K562 (cell line): Measurements from ENCODE around the gene ASF1B. TPM values are rescaled to one million over a fixed set of nuclear protein-coding genes. Genes with fewer than 3 reads are reported as not detected.

Source experiments
- BCOR ChIP-seq: fragments of 450-650 bp; IDR thresholded peaks from 2 replicates; pipeline ENCODE4 v1.6.1; 2016
- CBFA2T2 ChIP-seq: fragments of 450-650 bp; conservative IDR thresholded peaks from 2 replicates; pipeline ENCODE4 v1.6.1; 2017; ENCODE audit warnings: mild to moderate bottlenecking
- CEBPG ChIP-seq, 3 experiments: fragments of 200-800 bp in 1 of 3; sonication (Bioruptor generic) in 1 of 3; sonication (generic) in 1 of 3; formaldehyde crosslinking in 1 of 3; IDR thresholded peaks in 2 of 3; conservative IDR thresholded peaks in 1 of 3; 2 replicates each; pipeline versions ENCODE4 v1.6.1 to v1.8.0; 2016 to 2022; ENCODE audit warnings: missing compliant biosample characterization in 2 of 3, missing genetic modification characterization in 2 of 3, mild to moderate bottlenecking in 1 of 3, missing genetic modification reagents in 1 of 3
- EP400 ChIP-seq: fragments of 450-650 bp; IDR thresholded peaks from 2 replicates; pipeline ENCODE4 v1.6.1; 2017; ENCODE audit warnings: antibody characterized with exemption, mild to moderate bottlenecking, moderate library complexity
- ETS2 ChIP-seq: IDR thresholded peaks from 2 replicates; pipeline ENCODE4 v1.6.1; 2016; ENCODE audit warnings: borderline replicate concordance, missing genetic modification characterization, mild to moderate bottlenecking, moderate library complexity, missing compliant biosample characterization; ENCODE audit not compliant: poor library complexity, severe bottlenecking
- HMGN3 ChIP-seq: IDR thresholded peaks from 2 replicates; pipeline ENCODE4 v1.6.1; 2011; ENCODE audit warnings: borderline replicate concordance, low read depth, mild to moderate bottlenecking, mixed read lengths, low read length; ENCODE audit not compliant: insufficient read length; ENCODE audit errors: extremely low read depth
- HNRNPL ChIP-seq: fragments of 200-400 bp; formaldehyde crosslinking; IDR thresholded peaks from 2 replicates; pipeline ENCODE4 v1.6.1; 2017; ENCODE audit warnings: low read depth, mild to moderate bottlenecking, low read length
- KLF1 ChIP-seq: fragments of 450-650 bp; IDR thresholded peaks from 2 replicates; pipeline ENCODE4 v1.6.1; 2016; ENCODE audit warnings: missing genetic modification characterization, missing compliant biosample characterization
- KLF10 ChIP-seq: fragments of 250-450 bp; sonication (Bioruptor Pico); IDR thresholded peaks from 2 replicates; pipeline ENCODE4 v1.6.1; 2021; ENCODE audit warnings: matching md5 sums
- KLF13 ChIP-seq: fragments of 450-650 bp; IDR thresholded peaks from 2 replicates; pipeline ENCODE4 v1.6.1; 2016; ENCODE audit warnings: missing genetic modification characterization, low read depth, mild to moderate bottlenecking, missing compliant biosample characterization, moderate library complexity, borderline replicate concordance
- MAZ ChIP-seq, 2 experiments: fragments of 450-650 bp in 1 of 2; sonication (generic) in 1 of 2; formaldehyde crosslinking; IDR thresholded peaks in 1 of 2; conservative IDR thresholded peaks in 1 of 2; 2 replicates each; pipeline versions ENCODE4 v1.4.0 to v1.5.0; 2020; ENCODE audit warnings: mild to moderate bottlenecking in 1 of 2, missing genetic modification reagents in 1 of 2
- PHF21A ChIP-seq: fragments of 450-650 bp; IDR thresholded peaks from 2 replicates; pipeline ENCODE4 v1.6.1; 2017; ENCODE audit warnings: low read depth, borderline replicate concordance
- POLR2AphosphoS2 ChIP-seq: IDR thresholded peaks from 2 replicates; pipeline ENCODE4 v1.6.1; 2012; ENCODE audit warnings: low read length, improper control_type of control experiment
- RAD21 ChIP-seq, 2 experiments: fragments of 250-450 bp in 1 of 2; fragments of 450-650 bp in 1 of 2; sonication (Bioruptor Pico) in 1 of 2; formaldehyde crosslinking in 1 of 2; IDR thresholded peaks in 1 of 2; conservative IDR thresholded peaks in 1 of 2; 2 replicates each; pipeline versions ENCODE4 v1.4.0 to v1.8.0; 2020 to 2022; ENCODE audit warnings: mild to moderate bottlenecking in 2 of 2, moderate library complexity in 1 of 2
- SRSF9 ChIP-seq: fragments of 200-400 bp; formaldehyde crosslinking; IDR thresholded peaks from 2 replicates; pipeline ENCODE4 v1.6.1; 2017; ENCODE audit warnings: low read depth, low read length, borderline replicate concordance
- ZFP1 ChIP-seq: fragments of 450-650 bp; formaldehyde crosslinking; IDR thresholded peaks from 2 replicates; pipeline ENCODE4 v1.4.0; 2020; ENCODE audit warnings: mild to moderate bottlenecking, mixed read lengths
- ZNF282 ChIP-seq: sonication (generic); formaldehyde crosslinking; IDR thresholded peaks from 2 replicates; pipeline ENCODE4 v1.8.1; 2023; ENCODE audit warnings: missing genetic modification reagents
- ZNF324 ChIP-seq: fragments of 250-450 bp; sonication (Bioruptor Pico); IDR thresholded peaks from 2 replicates; pipeline ENCODE4 v1.4.0; 2020; ENCODE audit warnings: mild to moderate bottlenecking
- ZNF77 ChIP-seq: fragments of 250-450 bp; sonication (Bioruptor Pico); IDR thresholded peaks from 2 replicates; pipeline ENCODE4 v1.5.0; 2020
- ZNF778 ChIP-seq: fragments of 450-650 bp; formaldehyde crosslinking; IDR thresholded peaks from 2 replicates; pipeline ENCODE4 v1.4.0; 2020; ENCODE audit warnings: mild to moderate bottlenecking, moderate library complexity
- polyA plus RNA-seq, 8 experiments: library from polyadenylated mRNA; depleted of rRNA in 4 of 8; stranded (reverse) in 5 of 8; unstranded in 3 of 8; fragments of >200 nt; fragmentation: Nextera tagmentation in 2 of 8; fragmentation: Illumina TruSeq in 1 of 8; extraction: Ambion mirVana in 2 of 8; extraction: Trizol in 1 of 8; gene quantifications; 2 replicates each; pipeline versions ENCODE4 v1.2.1 to v1.2.3, GENCODE V29; 2011 to 2014; ENCODE audit warnings: inconsistent platforms in 1 of 8, missing spikeins in 1 of 8
- total RNA-seq, 7 experiments: library from RNA; depleted of rRNA in 6 of 7; stranded (reverse); fragments of >200 nt in 6 of 7; fragmentation: Illumina TruSeq in 2 of 7; extraction: Trizol in 2 of 7; gene quantifications; 2 replicates each; pipeline versions ENCODE4 v1.2.1 to v1.2.3, GENCODE V29; 2011 to 2021; ENCODE audit warnings: low replicate concordance in 1 of 7
- TF ChIP-seq, protein P1 (sequence below): sonication (generic); formaldehyde crosslinking; IDR thresholded peaks from 2 replicates; pipeline ENCODE4 v1.8.1; 2023; ENCODE audit warnings: mild to moderate bottlenecking, missing genetic modification reagents
- TF ChIP-seq, protein P2 (sequence below): sonication (generic); formaldehyde crosslinking; IDR thresholded peaks from 2 replicates; pipeline ENCODE4 v1.9.0; 2022; ENCODE audit warnings: mild to moderate bottlenecking, missing genetic modification reagents
- TF ChIP-seq, protein P3 (sequence below): fragments of 200-800 bp; sonication (Bioruptor generic); IDR thresholded peaks from 2 replicates; pipeline ENCODE4 v1.6.1; 2017; ENCODE audit warnings: missing genetic modification characterization, missing compliant biosample characterization
- TF ChIP-seq, protein P4 (sequence below): fragments of 450-650 bp; IDR thresholded peaks from one replicate; pipeline ENCODE4 v1.6.1; 2018; ENCODE audit warnings: mild to moderate bottlenecking, moderate library complexity; ENCODE audit not compliant: partially characterized antibody

ASF1B gene
- total and polyA plus RNA-seq, 9 of the 15 experiments (the other 6 are each of a cell fraction or from before 2014, with no cell fraction given): 6.0 to 69.4 (median 53.3) TPM

DNA sequence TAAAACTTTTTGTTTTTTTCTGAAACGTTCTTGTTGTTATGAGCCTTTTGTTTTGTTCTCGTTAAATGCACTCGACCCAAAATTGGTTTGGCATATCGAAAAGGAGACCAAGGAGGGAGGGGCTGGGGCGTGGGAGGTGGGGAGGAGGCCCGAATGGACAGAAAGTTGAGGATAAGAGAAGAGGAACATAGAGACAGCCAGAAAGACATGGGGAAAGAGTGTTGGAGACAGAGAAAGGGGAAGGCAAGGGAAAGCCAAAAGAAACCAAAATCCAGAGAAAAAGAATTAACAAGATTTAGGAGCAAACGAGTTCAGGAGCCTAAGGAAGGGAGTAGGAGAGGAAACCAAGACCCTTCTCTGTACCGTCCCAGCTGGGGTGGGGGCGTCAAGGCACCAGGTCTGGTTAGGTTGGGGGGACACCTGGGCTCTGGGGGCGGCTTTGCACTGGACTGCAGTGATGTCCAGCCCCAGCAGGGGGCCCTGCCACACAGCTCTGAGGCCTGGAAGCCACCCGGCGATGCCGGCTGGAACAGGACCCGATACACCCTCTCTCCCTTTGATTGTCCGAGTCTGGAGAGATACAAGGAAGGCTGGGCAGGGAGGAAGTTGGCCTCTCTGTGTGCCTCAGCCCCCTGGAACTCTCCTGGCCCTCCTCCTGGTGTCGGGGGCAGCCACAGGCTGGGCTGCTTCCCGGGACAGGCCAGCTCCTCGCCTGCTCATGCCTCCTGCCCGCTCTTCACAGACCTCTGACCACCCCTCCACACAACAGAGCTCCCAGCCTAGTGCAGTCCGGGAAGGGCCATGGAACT is 11.6 kb upstream of the ASF1B start (continued):
- TF ChIP-seq MAZ (CRISPR knock-in tag; conservative IDR thresholded peaks at IDR 0.05 in 1 of 2, IDR thresholded peaks at IDR 0.05 in 1 of 2) (peak in 1 of 2 experiments; percentile 70; a peak in 2 of 4 replicates), KLF13 (tag) (no peak), BCOR (no peak), ZNF324 (CRISPR knock-in tag) (no peak), POLR2AphosphoS2 (no peak), ZFP1 (CRISPR knock-in tag) (no peak), ETS2 (no peak), HNRNPL (no peak), ZNF778 (CRISPR knock-in tag) (no peak), EP400 (no peak), SRSF9 (no peak), KLF1 (no peak), KLF10 (no peak), CEBPG (CRISPR knock-in tag; IDR thresholded peaks at IDR 0.05) (no peak), CEBPG (tag; conservative IDR thresholded peaks at IDR 0.05 in 1 of 2, IDR thresholded peaks at IDR 0.05 in 1 of 2) (no peak), PHF21A (no peak), ZNF282 (CRISPR knock-in tag) (no peak), RAD21 (CRISPR knock-in tag; conservative IDR thresholded peaks at IDR 0.05 in 1 of 2, IDR thresholded peaks at IDR 0.05 in 1 of 2) (peak; percentile 58 to 81), CBFA2T2 (no peak), HMGN3 (peak; percentile 64), ZNF77 (CRISPR knock-in tag) (no peak)
- TF ChIP-seq, protein P1, sequence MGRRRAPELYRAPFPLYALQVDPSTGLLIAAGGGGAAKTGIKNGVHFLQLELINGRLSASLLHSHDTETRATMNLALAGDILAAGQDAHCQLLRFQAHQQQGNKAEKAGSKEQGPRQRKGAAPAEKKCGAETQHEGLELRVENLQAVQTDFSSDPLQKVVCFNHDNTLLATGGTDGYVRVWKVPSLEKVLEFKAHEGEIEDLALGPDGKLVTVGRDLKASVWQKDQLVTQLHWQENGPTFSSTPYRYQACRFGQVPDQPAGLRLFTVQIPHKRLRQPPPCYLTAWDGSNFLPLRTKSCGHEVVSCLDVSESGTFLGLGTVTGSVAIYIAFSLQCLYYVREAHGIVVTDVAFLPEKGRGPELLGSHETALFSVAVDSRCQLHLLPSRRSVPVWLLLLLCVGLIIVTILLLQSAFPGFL (CRISPR knock-in tag): no peak
- TF ChIP-seq, protein P2, sequence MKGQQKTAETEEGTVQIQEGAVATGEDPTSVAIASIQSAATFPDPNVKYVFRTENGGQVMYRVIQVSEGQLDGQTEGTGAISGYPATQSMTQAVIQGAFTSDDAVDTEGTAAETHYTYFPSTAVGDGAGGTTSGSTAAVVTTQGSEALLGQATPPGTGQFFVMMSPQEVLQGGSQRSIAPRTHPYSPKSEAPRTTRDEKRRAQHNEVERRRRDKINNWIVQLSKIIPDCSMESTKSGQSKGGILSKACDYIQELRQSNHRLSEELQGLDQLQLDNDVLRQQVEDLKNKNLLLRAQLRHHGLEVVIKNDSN (CRISPR knock-in tag): no peak
- TF ChIP-seq, protein P3, sequence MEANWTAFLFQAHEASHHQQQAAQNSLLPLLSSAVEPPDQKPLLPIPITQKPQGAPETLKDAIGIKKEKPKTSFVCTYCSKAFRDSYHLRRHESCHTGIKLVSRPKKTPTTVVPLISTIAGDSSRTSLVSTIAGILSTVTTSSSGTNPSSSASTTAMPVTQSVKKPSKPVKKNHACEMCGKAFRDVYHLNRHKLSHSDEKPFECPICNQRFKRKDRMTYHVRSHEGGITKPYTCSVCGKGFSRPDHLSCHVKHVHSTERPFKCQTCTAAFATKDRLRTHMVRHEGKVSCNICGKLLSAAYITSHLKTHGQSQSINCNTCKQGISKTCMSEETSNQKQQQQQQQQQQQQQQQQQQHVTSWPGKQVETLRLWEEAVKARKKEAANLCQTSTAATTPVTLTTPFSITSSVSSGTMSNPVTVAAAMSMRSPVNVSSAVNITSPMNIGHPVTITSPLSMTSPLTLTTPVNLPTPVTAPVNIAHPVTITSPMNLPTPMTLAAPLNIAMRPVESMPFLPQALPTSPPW (CRISPR knock-in tag): no peak
- TF ChIP-seq, protein P4, sequence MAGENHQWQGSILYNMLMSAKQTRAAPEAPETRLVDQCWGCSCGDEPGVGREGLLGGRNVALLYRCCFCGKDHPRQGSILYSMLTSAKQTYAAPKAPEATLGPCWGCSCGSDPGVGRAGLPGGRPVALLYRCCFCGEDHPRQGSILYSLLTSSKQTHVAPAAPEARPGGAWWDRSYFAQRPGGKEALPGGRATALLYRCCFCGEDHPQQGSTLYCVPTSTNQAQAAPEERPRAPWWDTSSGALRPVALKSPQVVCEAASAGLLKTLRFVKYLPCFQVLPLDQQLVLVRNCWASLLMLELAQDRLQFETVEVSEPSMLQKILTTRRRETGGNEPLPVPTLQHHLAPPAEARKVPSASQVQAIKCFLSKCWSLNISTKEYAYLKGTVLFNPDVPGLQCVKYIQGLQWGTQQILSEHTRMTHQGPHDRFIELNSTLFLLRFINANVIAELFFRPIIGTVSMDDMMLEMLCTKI: no peak
